ENCODE measurements around the gene BBS9.

BBS9 gene

GRCh38 chr7:33432821-33433220 is 303.5 kb downstream of the BBS9 start:
- H3K9me3 ChIP-seq (ENCODE audit: control insufficient read depth, low read length), result no peaks in the 10 kb centered on the region
- no peak overlapping the region for H3K4me3 ChIP-seq (ENCODE audit: insufficient read depth, low read depth, low read length)
- no peak overlapping the region for H3K27ac ChIP-seq (ENCODE audit: insufficient read depth, low read depth, low read length, poor library complexity, severe bottlenecking)
- no peaks in the 10 kb centered on the region for H3K4me1 ChIP-seq (ENCODE audit: control insufficient read depth, insufficient read depth, low read length)
- 96 to 100% methylated on average over 1 of the region's 1 CpG for WGBS, 2 experiments
- H3K27me3 ChIP-seq (ENCODE audit: control insufficient read depth, insufficient read depth, low read length, poor library complexity, severe bottlenecking), result no peaks in the 10 kb centered on the region
- no peaks in the 10 kb centered on the region for H3K36me3 ChIP-seq (ENCODE audit: control insufficient read depth, insufficient read depth, low read length)

- no peak overlapping the region for H3K4me3 ChIP-seq (ENCODE audit: insufficient read depth, low read depth, low read length)
Observed at GRCh38 chr7:33433357-33433756, 304.0 kb downstream of the BBS9 start.

DNA sequence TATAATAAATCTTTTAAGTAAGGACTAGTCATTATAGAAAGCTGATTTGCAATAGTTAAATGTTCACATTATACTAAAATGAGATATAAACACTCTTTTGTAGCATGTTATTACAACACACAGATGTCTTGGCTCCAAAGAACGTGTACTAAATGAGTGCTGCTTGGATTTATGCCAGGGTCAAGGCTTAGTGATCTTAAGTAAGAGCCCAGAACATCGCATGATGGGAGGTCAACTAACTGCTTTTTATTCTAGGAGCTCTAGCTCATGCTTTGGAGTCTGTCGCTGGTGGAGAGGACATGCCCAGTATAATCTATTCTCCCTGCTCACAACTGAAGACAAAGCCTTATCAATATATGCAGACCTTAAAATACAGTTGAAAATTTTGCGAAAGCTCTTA is 315.1 kb downstream of the BBS9 start:
- no peaks in the 10 kb centered on the region for H3K36me3 ChIP-seq (ENCODE audit: control insufficient read depth, insufficient read depth, low read length)
- no peaks in the 10 kb centered on the region for H3K9me3 ChIP-seq (ENCODE audit: control insufficient read depth, low read length)
- no peak overlapping the region for H3K4me3 ChIP-seq (ENCODE audit: insufficient read depth, low read depth, low read length)
- no peaks in the 10 kb centered on the region for H3K4me1 ChIP-seq (ENCODE audit: control insufficient read depth, insufficient read depth, low read length)
- no peak overlapping the region for H3K27ac ChIP-seq (ENCODE audit: insufficient read depth, low read depth, low read length, poor library complexity, severe bottlenecking)
- WGBS, 2 experiments, result 94% methylated on average over 4 of the region's 4 CpGs
- H3K27me3 ChIP-seq (ENCODE audit: control insufficient read depth, insufficient read depth, low read length, poor library complexity, severe bottlenecking), result no peaks in the 10 kb centered on the region

More at GRCh38 chr7:33433357-33433756, 304.0 kb downstream of the BBS9 start:
- no peak overlapping the region for H3K27ac ChIP-seq (ENCODE audit: insufficient read depth, low read depth, low read length, poor library complexity, severe bottlenecking)
- no peaks in the 10 kb centered on the region for H3K27me3 ChIP-seq (ENCODE audit: control insufficient read depth, insufficient read depth, low read length, poor library complexity, severe bottlenecking)
- no peaks in the 10 kb centered on the region for H3K9me3 ChIP-seq (ENCODE audit: control insufficient read depth, low read length)
- no peaks in the 10 kb centered on the region for H3K36me3 ChIP-seq (ENCODE audit: control insufficient read depth, insufficient read depth, low read length)
- 86 to 96% methylated on average over 1 to 2 of the region's 2 CpGs for WGBS, 2 experiments
- H3K4me1 ChIP-seq (ENCODE audit: control insufficient read depth, insufficient read depth, low read length), result no peaks in the 10 kb centered on the region

DNA sequence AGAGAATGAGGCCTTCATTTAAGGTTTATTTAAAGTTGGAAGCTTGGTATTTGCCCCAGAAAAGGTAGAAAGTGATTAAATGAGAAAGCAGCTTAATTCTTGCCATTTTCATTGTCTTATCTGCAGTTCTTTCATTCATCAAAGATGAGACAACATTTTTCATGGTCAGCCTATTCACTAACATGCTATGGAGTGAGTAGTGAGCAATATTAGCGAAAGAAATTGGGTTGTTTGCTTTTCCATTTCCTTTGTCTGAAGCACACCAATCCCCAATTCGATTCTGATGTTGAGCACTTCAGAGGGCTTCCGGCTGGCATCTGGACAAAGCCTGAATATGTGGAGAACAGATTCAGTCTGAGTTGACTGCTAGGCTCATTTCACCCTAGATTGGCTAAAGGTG is 317.2 kb downstream of the BBS9 start:
- Histone ChIP-seq H3K4me3 (ENCODE audit: insufficient read depth, low read depth, low read length) (no peak overlapping the region), H3K9me3 (ENCODE audit: control insufficient read depth, low read length) (no peaks in the 10 kb centered on the region), H3K4me1 (ENCODE audit: control insufficient read depth, insufficient read depth, low read length) (no peaks in the 10 kb centered on the region), H3K36me3 (ENCODE audit: control insufficient read depth, insufficient read depth, low read length) (no peaks in the 10 kb centered on the region), H3K27me3 (ENCODE audit: control insufficient read depth, insufficient read depth, low read length, poor library complexity, severe bottlenecking) (no peaks in the 10 kb centered on the region), H3K27ac (ENCODE audit: insufficient read depth, low read depth, low read length, poor library complexity, severe bottlenecking) (no peak overlapping the region)
- 93 to 99% methylated on average over 3 of the region's 3 CpGs for WGBS, 2 experiments

GRCh38 chr7:33448035-33448434 is 318.7 kb downstream of the BBS9 start:
- 91 to 93% methylated on average over 5 to 6 of the region's 6 CpGs for WGBS, 2 experiments
- H3K27me3 ChIP-seq (ENCODE audit: control insufficient read depth, insufficient read depth, low read length, poor library complexity, severe bottlenecking), result no peaks in the 10 kb centered on the region
- no peaks in the 10 kb centered on the region for H3K36me3 ChIP-seq (ENCODE audit: control insufficient read depth, insufficient read depth, low read length)
- H3K9me3 ChIP-seq (ENCODE audit: control insufficient read depth, low read length), result no peaks in the 10 kb centered on the region
- no peak overlapping the region for H3K27ac ChIP-seq (ENCODE audit: insufficient read depth, low read depth, low read length, poor library complexity, severe bottlenecking)
- no peak overlapping the region for H3K4me3 ChIP-seq (ENCODE audit: insufficient read depth, low read depth, low read length)
- H3K4me1 ChIP-seq (ENCODE audit: control insufficient read depth, insufficient read depth, low read length), result no peaks in the 10 kb centered on the region

GRCh38 chr7:33449847-33450246 is 320.5 kb downstream of the BBS9 start:
- Histone ChIP-seq H3K36me3 (ENCODE audit: control insufficient read depth, insufficient read depth, low read length) (no peaks in the 10 kb centered on the region), H3K4me1 (ENCODE audit: control insufficient read depth, insufficient read depth, low read length) (no peaks in the 10 kb centered on the region), H3K4me3 (ENCODE audit: insufficient read depth, low read depth, low read length) (no peak overlapping the region), H3K27ac (ENCODE audit: insufficient read depth, low read depth, low read length, poor library complexity, severe bottlenecking) (no peak overlapping the region), H3K9me3 (ENCODE audit: control insufficient read depth, low read length) (no peaks in the 10 kb centered on the region), H3K27me3 (ENCODE audit: control insufficient read depth, insufficient read depth, low read length, poor library complexity, severe bottlenecking) (no peaks in the 10 kb centered on the region)
- 93 to 98% methylated on average over 4 of the region's 5 CpGs for WGBS, 2 experiments

DNA sequence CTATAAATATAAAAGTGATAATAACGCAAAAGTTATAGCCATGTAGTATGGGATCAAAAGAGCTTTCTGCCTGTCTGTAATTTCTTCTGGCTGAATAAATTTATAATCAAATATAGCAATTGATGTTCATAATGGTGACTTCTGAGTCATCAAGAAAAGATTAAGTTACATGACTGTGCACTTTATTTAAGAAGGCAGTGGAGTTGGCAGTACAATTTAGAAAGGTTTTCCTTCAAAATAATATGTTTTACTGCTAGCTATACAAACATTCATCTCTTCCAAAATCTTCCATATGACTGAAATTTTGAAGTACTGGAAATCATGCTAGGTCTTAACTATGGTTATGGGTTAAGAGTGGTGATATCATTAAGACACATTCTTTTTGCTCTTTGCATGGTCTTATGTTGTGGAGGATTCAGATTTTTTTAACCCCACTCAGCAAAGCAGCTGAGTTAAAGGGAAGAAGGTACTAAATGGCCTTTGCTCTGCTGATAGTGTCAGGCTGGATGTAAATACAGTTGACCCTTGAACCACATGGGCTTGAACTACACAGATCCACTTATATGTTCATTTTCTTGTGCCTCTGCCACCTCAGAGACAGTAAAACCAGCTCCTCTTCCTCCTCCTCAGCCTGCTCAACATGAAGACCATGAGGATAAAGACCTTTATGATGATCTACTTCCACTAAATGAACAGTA is 323.6 kb downstream of the BBS9 start:
- Histone ChIP-seq H3K27me3 (ENCODE audit: control insufficient read depth, insufficient read depth, low read length, poor library complexity, severe bottlenecking) (no peaks in the 10 kb centered on the region), H3K27ac (ENCODE audit: insufficient read depth, low read depth, low read length, poor library complexity, severe bottlenecking) (no peak overlapping the region), H3K4me3 (ENCODE audit: insufficient read depth, low read depth, low read length) (no peak overlapping the region), H3K36me3 (ENCODE audit: control insufficient read depth, insufficient read depth, low read length) (no peaks in the 10 kb centered on the region), H3K4me1 (ENCODE audit: control insufficient read depth, insufficient read depth, low read length) (peaks cover 11% of the 10 kb centered on the region), H3K9me3 (ENCODE audit: control insufficient read depth, low read length) (no peaks in the 10 kb centered on the region)
- WGBS, 2 experiments, result 100% methylated on average over 1 of the region's 1 CpG

- H3K4me1 ChIP-seq (ENCODE audit: control insufficient read depth, insufficient read depth, low read length), result peaks cover 19% of the 10 kb centered on the region
- 80% methylated on average over 6 of the region's 6 CpGs for WGBS, 2 experiments
- H3K36me3 ChIP-seq (ENCODE audit: control insufficient read depth, insufficient read depth, low read length), result no peaks in the 10 kb centered on the region
- no peaks in the 10 kb centered on the region for H3K9me3 ChIP-seq (ENCODE audit: control insufficient read depth, low read length)
- H3K27me3 ChIP-seq (ENCODE audit: control insufficient read depth, insufficient read depth, low read length, poor library complexity, severe bottlenecking), result no peaks in the 10 kb centered on the region
- no peak overlapping the region for H3K4me3 ChIP-seq (ENCODE audit: insufficient read depth, low read depth, low read length)
- H3K27ac ChIP-seq (ENCODE audit: insufficient read depth, low read depth, low read length, poor library complexity, severe bottlenecking), result no peak overlapping the region
Observed at GRCh38 chr7:33457039-33457438, 327.7 kb downstream of the BBS9 start.

- H3K4me3 ChIP-seq (ENCODE audit: insufficient read depth, low read depth, low read length), result no peak overlapping the region
- H3K9me3 ChIP-seq (ENCODE audit: control insufficient read depth, low read length), result no peaks in the 10 kb centered on the region
- no peak overlapping the region for H3K27ac ChIP-seq (ENCODE audit: insufficient read depth, low read depth, low read length, poor library complexity, severe bottlenecking)
- no peaks in the 10 kb centered on the region for H3K36me3 ChIP-seq (ENCODE audit: control insufficient read depth, insufficient read depth, low read length)
- WGBS, 2 experiments, result 93% methylated on average over 1 of the region's 1 CpG; no CpG with 5 or more reads in 1 of the 2 experiments
- peaks cover 30% of the 10 kb centered on the region for H3K4me1 ChIP-seq (ENCODE audit: control insufficient read depth, insufficient read depth, low read length)
- H3K27me3 ChIP-seq (ENCODE audit: control insufficient read depth, insufficient read depth, low read length, poor library complexity, severe bottlenecking), result no peaks in the 10 kb centered on the region
Observed at GRCh38 chr7:33458581-33458980, 329.2 kb downstream of the BBS9 start.

- H3K4me1 ChIP-seq (ENCODE audit: control insufficient read depth, insufficient read depth, low read length), result peaks cover 30% of the 10 kb centered on the region
- H3K27me3 ChIP-seq (ENCODE audit: control insufficient read depth, insufficient read depth, low read length, poor library complexity, severe bottlenecking), result no peaks in the 10 kb centered on the region
- WGBS, 2 experiments, result 21 to 29% methylated on average over 1 of the region's 1 CpG
- H3K4me3 ChIP-seq (ENCODE audit: insufficient read depth, low read depth, low read length), result no peak overlapping the region
- H3K36me3 ChIP-seq (ENCODE audit: control insufficient read depth, insufficient read depth, low read length), result no peaks in the 10 kb centered on the region
- no peaks in the 10 kb centered on the region for H3K9me3 ChIP-seq (ENCODE audit: control insufficient read depth, low read length)
- peak overlapping the region; percentile 66 for H3K27ac ChIP-seq (ENCODE audit: insufficient read depth, low read depth, low read length, poor library complexity, severe bottlenecking)
Observed at GRCh38 chr7:33459340-33459751, 330.0 kb downstream of the BBS9 start.

Data from ectodermal cell (in vitro differentiated cells).